ENCODE data around the gene AMMECR1.

- TF ChIP-seq, protein P1, sequence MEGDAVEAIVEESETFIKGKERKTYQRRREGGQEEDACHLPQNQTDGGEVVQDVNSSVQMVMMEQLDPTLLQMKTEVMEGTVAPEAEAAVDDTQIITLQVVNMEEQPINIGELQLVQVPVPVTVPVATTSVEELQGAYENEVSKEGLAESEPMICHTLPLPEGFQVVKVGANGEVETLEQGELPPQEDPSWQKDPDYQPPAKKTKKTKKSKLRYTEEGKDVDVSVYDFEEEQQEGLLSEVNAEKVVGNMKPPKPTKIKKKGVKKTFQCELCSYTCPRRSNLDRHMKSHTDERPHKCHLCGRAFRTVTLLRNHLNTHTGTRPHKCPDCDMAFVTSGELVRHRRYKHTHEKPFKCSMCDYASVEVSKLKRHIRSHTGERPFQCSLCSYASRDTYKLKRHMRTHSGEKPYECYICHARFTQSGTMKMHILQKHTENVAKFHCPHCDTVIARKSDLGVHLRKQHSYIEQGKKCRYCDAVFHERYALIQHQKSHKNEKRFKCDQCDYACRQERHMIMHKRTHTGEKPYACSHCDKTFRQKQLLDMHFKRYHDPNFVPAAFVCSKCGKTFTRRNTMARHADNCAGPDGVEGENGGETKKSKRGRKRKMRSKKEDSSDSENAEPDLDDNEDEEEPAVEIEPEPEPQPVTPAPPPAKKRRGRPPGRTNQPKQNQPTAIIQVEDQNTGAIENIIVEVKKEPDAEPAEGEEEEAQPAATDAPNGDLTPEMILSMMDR (IDR thresholded peaks at IDR 0.05) = no peak
- no peak for TF ChIP-seq POLR2A (IDR thresholded peaks at IDR 0.05)
Measured at GRCh38 chrX:110338935-110339334, 21.1 kb upstream of the AMMECR1 start.
